Endodermal cell (in vitro differentiated cells): ENCODE measurements around the gene PHAX. TPM values are rescaled to one million over a fixed set of nuclear protein-coding genes. Genes with fewer than 3 reads are reported as not detected.
A peak's percentile ranks its signal among the peaks of the same experiment; 100 is the strongest.
"Not testable (repeated sequence)": the region's sequence is repeated elsewhere in the genome, so short reads cannot be mapped to it uniquely, and the experiment has no call there.

Experiments
- DNase-seq: peaks from one replicate; pipeline ENCODE4 v3.0.0-alpha.2; 2017
- H3K27ac ChIP-seq: 2 replicates; pipeline ENCODE4 v1.5.1; 2013; ENCODE audit warnings: mild to moderate bottlenecking, low read depth, low read length, moderate library complexity
- H3K27me3 ChIP-seq: 2 replicates; pipeline ENCODE4 v1.6.1; 2013; ENCODE audit warnings: mild to moderate bottlenecking, low read length, moderate library complexity; ENCODE audit not compliant: insufficient read depth, control insufficient read depth, poor library complexity, severe bottlenecking
- H3K36me3 ChIP-seq: 2 replicates; pipeline ENCODE4 v1.7.0; 2013; ENCODE audit warnings: mild to moderate bottlenecking, low read length, moderate library complexity; ENCODE audit not compliant: control insufficient read depth, insufficient read depth
- H3K4me1 ChIP-seq: one replicate; pipeline ENCODE4 v1.7.0; 2013; ENCODE audit warnings: low read length; ENCODE audit not compliant: control insufficient read depth, insufficient read depth
- H3K4me3 ChIP-seq: 2 replicates; pipeline ENCODE4 v1.5.1; 2013; ENCODE audit warnings: mild to moderate bottlenecking, low read length, moderate library complexity
- H3K9ac ChIP-seq: 2 replicates; pipeline ENCODE4 v1.6.1; 2013; ENCODE audit warnings: mild to moderate bottlenecking, low read length, moderate library complexity; ENCODE audit not compliant: poor library complexity, severe bottlenecking; ENCODE audit errors: extremely low read depth
- H3K9me3 ChIP-seq: 2 replicates; pipeline ENCODE4 v1.6.1; 2013; ENCODE audit warnings: mild to moderate bottlenecking, low read length, moderate library complexity; ENCODE audit not compliant: control insufficient read depth
- H3K27ac Mint-ChIP-seq: 2 replicates; pipeline ENCODE4 v1.8.0; 2020; ENCODE audit warnings: mixed read lengths
- H3K27me3 Mint-ChIP-seq: 2 replicates; pipeline ENCODE4 v1.8.0; 2021; ENCODE audit warnings: mild to moderate bottlenecking, mixed read lengths; ENCODE audit not compliant: insufficient read depth
- H3K36me3 Mint-ChIP-seq: 2 replicates; pipeline ENCODE4 v1.8.0; 2020; ENCODE audit warnings: low read depth, mixed read lengths
- H3K4me1 Mint-ChIP-seq: 2 replicates; pipeline ENCODE4 v1.8.0; 2020; ENCODE audit warnings: mixed read lengths
- H3K4me3 Mint-ChIP-seq: 2 replicates; pipeline ENCODE4 v1.8.0; 2020; ENCODE audit warnings: mild to moderate bottlenecking, moderate library complexity, mixed read lengths
- H3K9me3 Mint-ChIP-seq: 2 replicates; pipeline ENCODE4 v1.8.0; 2020; ENCODE audit warnings: mild to moderate bottlenecking, mixed read lengths
- WGBS, 2 experiments: methylation state at CpG; one replicate each; pipeline versions ENCODE4 v1.1.5 to v1.1.7; 2013; ENCODE audit warnings: missing lambda C conversion rate in 2 of 2, mixed read lengths in 1 of 2; ENCODE audit not compliant: insufficient coverage in 1 of 2, insufficient read length in 1 of 2; 5-methylcytosine and 5-hydroxymethylcytosine counted together
- total RNA-seq, 2 donors: library from RNA; stranded (reverse); fragmentation: NEBNext Ultra II Directional in 1 of 2; extraction: Animal tissue kit (Norgen Biotek cat#: 25700) in 1 of 2; gene quantifications; 2 replicates in 1 of 2; 3 replicates in 1 of 2; pipeline ENCODE4 v1.2.1, GENCODE V29; 2021
- TF ChIP-seq, protein P1 (sequence below): fragments of 200-600 bp; sonication (generic); conservative IDR thresholded peaks from 2 replicates; pipeline ENCODE4 v1.5.0; 2021; ENCODE audit warnings: antibody characterized with exemption, mild to moderate bottlenecking

PHAX gene
- total RNA-seq, 2 donors from 2014 or later: 49.9 to 54.1 TPM

DNA sequence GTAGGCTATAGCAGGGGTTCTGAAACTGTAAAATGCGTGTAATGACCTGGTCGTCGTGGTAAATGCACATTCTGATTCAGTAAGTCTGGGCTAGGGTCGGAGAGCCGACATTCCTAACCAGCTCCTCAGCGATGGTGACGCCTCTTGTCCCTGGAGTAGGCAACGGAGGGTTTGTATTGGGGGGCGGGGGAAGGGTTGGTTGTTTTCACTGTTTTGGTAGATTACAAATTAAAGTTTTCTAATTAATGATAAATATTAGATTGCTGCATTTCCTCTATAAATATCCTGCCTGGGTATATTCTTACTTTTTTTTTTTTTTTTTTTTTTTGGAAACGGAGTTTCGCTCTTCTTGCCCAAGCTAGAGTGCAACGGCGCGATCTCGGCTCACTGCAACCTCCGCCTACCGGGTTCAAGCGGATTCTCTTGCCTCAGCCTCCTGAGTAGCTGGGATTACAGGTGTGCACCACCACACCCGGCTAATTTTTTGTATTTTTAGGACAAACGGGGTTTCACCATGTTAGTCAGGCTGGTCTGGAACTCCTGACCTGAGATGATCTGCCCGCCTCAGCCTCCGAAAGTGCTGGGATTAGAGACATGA is 5.2 kb upstream of the PHAX start:
- Histone ChIP-seq H3K9me3 (peaks cover 19% of the 10 kb centered on the region), H3K36me3 (peaks cover 21% of the 10 kb centered on the region), H3K27ac (peak overlapping the region; percentile 97), H3K4me1 (no peaks in the 10 kb centered on the region), H3K27me3 (no peaks in the 10 kb centered on the region), H3K9ac (peak overlapping the region; percentile 78), H3K4me3 (peak overlapping the region; percentile 93)
- WGBS, 2 experiments: 61 to 71% methylated on average over 14 to 20 of the region's 22 CpGs
- Mint-ChIP-seq H3K9me3 (peaks cover 10% of the 10 kb centered on the region), H3K4me3 (peak overlapping the region; percentile 89), H3K27me3 (no peaks in the 10 kb centered on the region), H3K4me1 (peaks cover 23% of the 10 kb centered on the region), H3K27ac (peak overlapping the region; percentile 99), H3K36me3 (peaks cover 25% of the 10 kb centered on the region)
- TF ChIP-seq, protein P1, sequence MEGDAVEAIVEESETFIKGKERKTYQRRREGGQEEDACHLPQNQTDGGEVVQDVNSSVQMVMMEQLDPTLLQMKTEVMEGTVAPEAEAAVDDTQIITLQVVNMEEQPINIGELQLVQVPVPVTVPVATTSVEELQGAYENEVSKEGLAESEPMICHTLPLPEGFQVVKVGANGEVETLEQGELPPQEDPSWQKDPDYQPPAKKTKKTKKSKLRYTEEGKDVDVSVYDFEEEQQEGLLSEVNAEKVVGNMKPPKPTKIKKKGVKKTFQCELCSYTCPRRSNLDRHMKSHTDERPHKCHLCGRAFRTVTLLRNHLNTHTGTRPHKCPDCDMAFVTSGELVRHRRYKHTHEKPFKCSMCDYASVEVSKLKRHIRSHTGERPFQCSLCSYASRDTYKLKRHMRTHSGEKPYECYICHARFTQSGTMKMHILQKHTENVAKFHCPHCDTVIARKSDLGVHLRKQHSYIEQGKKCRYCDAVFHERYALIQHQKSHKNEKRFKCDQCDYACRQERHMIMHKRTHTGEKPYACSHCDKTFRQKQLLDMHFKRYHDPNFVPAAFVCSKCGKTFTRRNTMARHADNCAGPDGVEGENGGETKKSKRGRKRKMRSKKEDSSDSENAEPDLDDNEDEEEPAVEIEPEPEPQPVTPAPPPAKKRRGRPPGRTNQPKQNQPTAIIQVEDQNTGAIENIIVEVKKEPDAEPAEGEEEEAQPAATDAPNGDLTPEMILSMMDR: no peak
- no peak for DNase-seq

DNA sequence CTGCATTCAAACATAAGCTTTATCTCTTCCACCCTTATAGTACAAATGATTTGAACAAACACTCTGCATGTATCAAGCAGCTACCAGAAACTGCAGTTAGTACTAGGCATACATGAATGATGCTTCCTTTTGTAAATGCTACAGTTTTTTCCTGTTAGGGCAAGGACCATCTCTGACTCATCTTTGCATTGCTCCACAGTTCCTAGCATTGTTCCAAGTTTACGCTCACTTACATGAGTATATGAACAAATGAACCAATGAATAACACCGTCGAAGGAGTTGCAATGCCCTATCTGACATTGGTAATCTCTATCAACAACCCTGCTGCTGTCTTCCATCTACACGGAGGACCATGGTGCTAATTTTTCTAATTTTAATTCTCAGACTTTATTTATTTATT is 3.6 kb upstream of the PHAX start:
- H3K27ac ChIP-seq: no peak overlapping the region
- DNase-seq: no peak
- Mint-ChIP-seq H3K27ac (no peak overlapping the region), H3K4me1 (peaks cover 25% of the 10 kb centered on the region), H3K9me3 (peaks cover 1% of the 10 kb centered on the region), H3K36me3 (peaks cover 11% of the 10 kb centered on the region), H3K4me3 (no peak overlapping the region), H3K27me3 (no peaks in the 10 kb centered on the region)
- H3K9ac ChIP-seq: no peak overlapping the region
- H3K36me3 ChIP-seq: peaks cover 7% of the 10 kb centered on the region
- no peaks in the 10 kb centered on the region for H3K4me1 ChIP-seq
- peaks cover 4% of the 10 kb centered on the region for H3K9me3 ChIP-seq
- no peaks in the 10 kb centered on the region for H3K27me3 ChIP-seq
- TF ChIP-seq, protein P1: no peak
- 94 to 100% methylated on average over 1 to 4 of the region's 4 CpGs for WGBS, 2 experiments
- no peak overlapping the region for H3K4me3 ChIP-seq

DNA sequence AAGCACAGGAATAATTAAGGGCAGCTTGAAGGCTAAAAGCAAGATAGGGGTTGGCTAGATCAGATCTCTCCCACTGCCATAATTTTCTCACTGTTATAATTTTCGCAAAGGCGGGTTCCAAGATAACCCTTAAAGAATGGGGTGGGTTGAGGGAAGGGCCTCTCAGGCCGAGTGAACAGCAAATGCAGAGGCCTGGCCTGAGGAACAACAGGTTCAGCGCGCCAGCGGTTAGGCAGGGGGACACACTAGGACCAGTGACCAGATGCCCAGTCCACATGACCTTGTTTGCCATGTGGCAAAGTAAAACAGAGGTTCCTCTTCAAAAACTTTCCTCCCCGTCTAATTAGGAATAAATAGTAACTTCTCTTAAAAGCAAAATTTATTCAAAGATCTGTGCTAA is 1.2 kb upstream of the PHAX start:
- no peak overlapping the region for H3K4me3 ChIP-seq
- H3K9me3 ChIP-seq: peaks cover 4% of the 10 kb centered on the region
- TF ChIP-seq, protein P1: no peak
- H3K27me3 ChIP-seq: no peaks in the 10 kb centered on the region
- DNase-seq: no peak
- H3K4me1 ChIP-seq: no peaks in the 10 kb centered on the region
- Mint-ChIP-seq H3K9me3 (peaks cover 1% of the 10 kb centered on the region), H3K27ac (peak overlapping the region; percentile 85), H3K27me3 (no peaks in the 10 kb centered on the region), H3K36me3 (peaks cover 15% of the 10 kb centered on the region), H3K4me1 (peaks cover 15% of the 10 kb centered on the region), H3K4me3 (no peak overlapping the region)
- H3K36me3 ChIP-seq: peaks cover 21% of the 10 kb centered on the region
- WGBS, 2 experiments: 94% methylated on average over 7 of the region's 7 CpGs; no CpG with 5 or more reads in 1 of the 2 experiments
- H3K9ac ChIP-seq: no peak overlapping the region
- H3K27ac ChIP-seq: no peak overlapping the region

DNA sequence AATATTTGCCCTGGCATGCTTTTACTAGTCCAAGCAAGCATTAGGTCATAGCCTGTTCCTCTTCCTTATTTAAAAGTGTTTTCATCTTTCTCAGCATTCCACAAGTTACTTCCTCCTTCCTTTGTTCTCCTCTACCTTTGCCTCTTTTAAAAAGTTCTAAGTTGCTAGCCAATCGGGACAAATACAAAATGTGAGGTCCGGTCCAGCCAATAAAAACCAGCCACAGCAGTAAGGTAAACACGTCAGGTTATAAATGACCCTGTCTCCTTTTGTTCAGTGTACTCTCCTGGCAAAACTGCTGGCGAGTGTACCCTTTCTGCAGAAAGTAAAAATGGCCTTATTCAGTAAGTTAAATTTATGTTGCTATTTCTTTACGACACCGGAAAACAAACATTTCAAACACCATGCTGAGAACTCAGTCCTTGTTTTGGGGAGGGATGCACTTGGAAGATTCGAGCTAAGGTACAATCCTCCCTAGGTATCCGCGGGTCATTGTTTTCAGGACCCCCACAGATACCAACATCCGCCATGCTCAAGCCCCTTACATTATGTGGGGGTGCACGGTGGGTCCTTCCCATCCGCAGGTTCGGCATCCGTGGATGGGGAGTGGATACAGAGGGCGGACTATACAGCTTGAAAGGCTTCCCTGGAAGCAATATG is 646 bp upstream of the PHAX start:
- H3K27me3 Mint-ChIP-seq, H3K27me3 ChIP-seq, H3K9me3 ChIP-seq, H3K9me3 Mint-ChIP-seq, H3K4me1 ChIP-seq: not testable (repeated sequence)
- peak; percentile 62 for DNase-seq
- Histone ChIP-seq H3K27ac (peak overlapping the region; percentile 5), H3K36me3 (peaks cover 24% of the 10 kb centered on the region), H3K4me3 (peak overlapping the region; percentile 99), H3K9ac (peak overlapping the region; percentile 70)
- Mint-ChIP-seq H3K4me1 (peaks cover 16% of the 10 kb centered on the region), H3K4me3 (peak overlapping the region; percentile 91), H3K36me3 (peaks cover 16% of the 10 kb centered on the region), H3K27ac (peak overlapping the region; percentile 85)
- WGBS, 2 experiments: 59 to 88% methylated on average over 7 to 15 of the region's 15 CpGs
